SK-N-MC (cell line): Measurements from ENCODE around the gene AGGF1.

ENCODE experiments used
- EZH2 ChIP-seq: fragments of 200-600 bp; sonication (generic); IDR thresholded peaks from one replicate; pipeline ENCODE4 v1.6.1; 2017; ENCODE audit warnings: antibody characterized with exemption
- POLR2AphosphoS5 ChIP-seq: IDR thresholded peaks from 2 replicates; pipeline ENCODE4 v1.6.1; 2012; ENCODE audit warnings: mild to moderate bottlenecking, low read depth, low read length, borderline replicate concordance

- TF ChIP-seq EZH2 (no peak), POLR2AphosphoS5 (no peak)
Observed at GRCh38 chr5:76982450-76982849, 47.8 kb upstream of the AGGF1 start.
